ENCODE data around the gene ARHGAP45. TPM values are rescaled to one million over a fixed set of nuclear protein-coding genes. Genes with fewer than 3 reads are reported as not detected.
A peak's percentile ranks its signal among the peaks of the same experiment; 100 is the strongest.

ARHGAP45 gene
- total RNA-seq, 2 donors from 2014 or later: 603 to 646 TPM

DNA sequence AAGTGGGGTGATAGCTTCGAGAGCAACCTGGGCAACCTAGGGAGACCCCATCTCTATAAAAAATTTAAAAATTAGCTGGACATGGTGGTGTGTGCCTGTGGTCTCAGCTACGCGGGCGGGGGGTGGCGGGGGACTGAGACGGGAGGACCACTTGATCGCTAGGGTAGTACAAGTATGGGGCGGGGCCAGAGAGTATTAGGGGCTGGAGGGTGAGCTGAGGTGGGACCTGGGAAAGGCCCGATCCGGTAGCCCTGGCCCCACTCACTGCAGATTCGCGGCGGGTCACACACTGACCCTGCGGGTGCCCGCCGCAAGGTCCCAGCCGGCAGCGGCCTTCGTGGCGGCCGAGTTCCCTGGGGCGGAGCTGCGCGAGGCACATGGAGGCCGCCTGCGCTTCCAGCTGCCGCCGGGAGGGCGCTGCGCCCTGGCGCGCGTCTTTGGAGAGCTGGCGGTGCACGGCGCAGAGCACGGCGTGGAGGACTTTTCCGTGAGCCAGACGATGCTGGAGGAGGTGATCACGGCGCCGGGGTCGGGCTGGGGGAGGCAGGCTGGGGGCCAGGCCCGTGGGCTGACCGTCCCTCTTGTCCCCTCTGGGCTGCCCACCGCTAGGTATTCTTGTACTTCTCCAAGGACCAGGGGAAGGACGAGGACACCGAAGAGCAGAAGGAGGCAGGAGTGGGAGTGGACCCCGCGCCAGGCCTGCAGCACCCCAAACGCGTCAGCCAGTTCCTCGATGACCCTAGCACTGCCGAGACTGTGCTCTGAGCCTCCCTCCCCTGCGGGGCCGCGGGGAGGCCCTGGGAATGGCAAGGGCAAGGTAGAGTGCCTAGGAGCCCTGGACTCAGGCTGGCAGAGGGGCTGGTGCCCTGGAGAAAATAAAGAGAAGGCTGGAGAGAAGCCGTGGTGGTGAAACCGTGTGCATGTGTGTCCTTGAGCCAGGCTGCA is 2.0 kb upstream of the ARHGAP45 start:
- peak; percentile 57 to 74 (median 60) for DNase-seq
- Mint-ChIP-seq H3K27ac (peak overlapping the region; percentile 97), H3K36me3 (ENCODE audit: low read depth) (peaks cover 10% of the 10 kb centered on the region), H3K4me3 (peak overlapping the region; percentile 94), H3K27me3 (no peaks in the 10 kb centered on the region), H3K4me1 (peaks cover 37% of the 10 kb centered on the region)
- peak; percentile 37 for ATAC-seq
- H3K9me3 ChIP-seq (ENCODE audit: control insufficient read depth, low read length, poor library complexity, severe bottlenecking): no peaks in the 10 kb centered on the region

- DNase-seq: peak in 1 of 3 donors; percentile 7
- H3K27ac Mint-ChIP-seq: peak overlapping the region; percentile 97
These were observed 1.3 kb upstream of the ARHGAP45 start for GRCh38 chr19:1065606-1066109.

GRCh38 chr19:1066251-1066747 is 668 bp upstream of the ARHGAP45 start:
- no peaks in the 10 kb centered on the region for H3K27me3 Mint-ChIP-seq
- peak overlapping the region; percentile 97 for H3K27ac Mint-ChIP-seq
- peak overlapping the region; percentile 94 for H3K4me3 Mint-ChIP-seq
- peaks cover 37% of the 10 kb centered on the region for H3K4me1 Mint-ChIP-seq
- DNase-seq: peak in 1 of 3 donors; percentile 7
- no peaks in the 10 kb centered on the region for H3K9me3 ChIP-seq (ENCODE audit: control insufficient read depth, low read length, poor library complexity, severe bottlenecking)
- ATAC-seq: no peak
- peaks cover 10% of the 10 kb centered on the region for H3K36me3 Mint-ChIP-seq (ENCODE audit: low read depth)

More at GRCh38 chr19:1065606-1066109, 1.3 kb upstream of the ARHGAP45 start:
- H3K27me3 Mint-ChIP-seq: no peaks in the 10 kb centered on the region
- peaks cover 37% of the 10 kb centered on the region for H3K4me1 Mint-ChIP-seq
- peak overlapping the region; percentile 94 for H3K4me3 Mint-ChIP-seq
- H3K9me3 ChIP-seq (ENCODE audit: control insufficient read depth, low read length, poor library complexity, severe bottlenecking): no peaks in the 10 kb centered on the region
- no peak for ATAC-seq
- H3K36me3 Mint-ChIP-seq (ENCODE audit: low read depth): peaks cover 10% of the 10 kb centered on the region

DNA sequence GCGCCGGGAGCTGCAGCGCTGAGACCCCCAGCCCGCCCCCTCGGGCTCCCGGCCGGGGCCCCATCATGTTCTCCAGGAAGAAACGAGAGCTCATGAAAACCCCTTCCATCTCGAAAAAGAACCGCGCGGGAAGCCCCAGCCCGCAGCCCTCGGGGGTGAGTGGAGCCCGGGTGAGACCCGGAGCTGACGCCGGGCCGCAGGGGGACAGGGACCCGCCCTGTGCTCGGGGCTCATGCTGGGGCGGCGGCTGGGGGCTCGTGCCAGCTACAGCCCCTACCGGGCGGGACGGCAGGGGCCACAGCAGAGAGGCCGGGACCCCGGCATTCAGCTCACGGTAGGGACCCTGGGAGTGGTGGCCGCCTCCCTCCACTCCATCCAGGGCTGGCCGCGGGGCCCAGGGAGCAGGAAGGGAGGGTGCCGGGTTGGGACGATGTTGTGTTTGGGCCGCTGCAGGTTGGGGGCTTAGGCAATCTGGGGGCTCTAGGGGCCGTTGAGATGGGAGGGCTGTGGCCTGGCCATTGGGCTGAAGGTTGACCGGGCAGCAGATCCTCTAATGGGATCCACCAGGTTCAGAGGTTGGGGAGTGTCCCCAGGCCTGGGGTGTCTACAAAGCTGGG is 482 bp downstream of the ARHGAP45 start:
- Mint-ChIP-seq H3K27ac (peak overlapping the region; percentile 97), H3K4me3 (peak overlapping the region; percentile 94), H3K36me3 (ENCODE audit: low read depth) (peaks cover 14% of the 10 kb centered on the region), H3K4me1 (peaks cover 42% of the 10 kb centered on the region), H3K27me3 (no peaks in the 10 kb centered on the region)
- H3K9me3 ChIP-seq (ENCODE audit: control insufficient read depth, low read length, poor library complexity, severe bottlenecking): no peaks in the 10 kb centered on the region
- ATAC-seq: peak; percentile 71
- peak; percentile 69 to 77 (median 76) for DNase-seq

- no peaks in the 10 kb centered on the region for H3K9me3 ChIP-seq (ENCODE audit: control insufficient read depth, low read length, poor library complexity, severe bottlenecking)
- DNase-seq (peak; percentile 37 to 59 (median 43)), ATAC-seq (peak; percentile 14)
- no peaks in the 10 kb centered on the region for H3K27me3 Mint-ChIP-seq
- peaks cover 17% of the 10 kb centered on the region for H3K36me3 Mint-ChIP-seq (ENCODE audit: low read depth)
- peaks cover 45% of the 10 kb centered on the region for H3K4me1 Mint-ChIP-seq
- peak overlapping the region; percentile 97 for H3K27ac Mint-ChIP-seq
- H3K4me3 Mint-ChIP-seq: peak overlapping the region; percentile 94
These were observed 1.3 kb downstream of the ARHGAP45 start for GRCh38 chr19:1068009-1069001.

DNA sequence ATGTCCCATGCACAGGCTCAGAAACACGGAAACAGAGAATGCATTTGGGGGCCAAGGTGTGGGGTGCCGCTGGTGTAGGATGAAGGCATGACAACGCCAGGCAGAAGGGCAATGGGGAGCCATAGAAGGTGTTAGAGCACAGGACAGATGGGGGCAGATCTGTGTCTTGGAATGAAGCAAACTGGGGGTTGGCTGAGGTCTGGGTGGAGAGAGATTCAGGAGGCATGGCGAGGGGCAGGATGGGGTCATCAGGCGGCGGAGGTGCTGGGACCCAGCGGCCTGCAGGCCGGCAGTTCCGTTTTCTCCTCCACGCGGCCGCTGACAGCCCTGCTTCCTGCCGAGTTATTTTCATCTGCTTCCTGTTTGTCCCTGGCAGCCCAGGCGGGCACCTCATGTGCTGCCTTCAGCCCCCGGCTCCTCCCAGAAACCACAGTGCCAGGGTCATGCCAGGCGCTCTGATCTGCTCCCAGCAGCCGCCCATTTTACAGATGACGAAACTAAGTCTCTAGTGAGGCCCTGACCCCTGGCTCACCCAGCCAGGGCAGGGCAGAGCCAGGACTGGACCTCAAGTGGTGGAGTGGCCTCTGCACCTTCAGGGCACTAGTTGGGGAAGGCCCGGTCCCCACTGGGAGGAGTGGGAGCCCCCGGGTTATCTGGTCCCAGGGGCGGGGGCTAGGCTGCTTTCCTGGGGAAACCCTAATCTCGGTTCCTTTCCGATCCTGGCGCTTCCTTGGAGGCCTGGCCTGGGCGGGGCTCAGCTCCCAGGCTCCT is 2.2 kb downstream of the ARHGAP45 start:
- Mint-ChIP-seq H3K4me3 (peak overlapping the region; percentile 94), H3K27me3 (no peaks in the 10 kb centered on the region), H3K36me3 (ENCODE audit: low read depth) (peaks cover 17% of the 10 kb centered on the region), H3K27ac (peak overlapping the region; percentile 97), H3K4me1 (peaks cover 44% of the 10 kb centered on the region)
- ATAC-seq: peak; percentile 40
- no peaks in the 10 kb centered on the region for H3K9me3 ChIP-seq (ENCODE audit: control insufficient read depth, low read length, poor library complexity, severe bottlenecking)
- peak; percentile 49 to 67 (median 52) for DNase-seq

DNA sequence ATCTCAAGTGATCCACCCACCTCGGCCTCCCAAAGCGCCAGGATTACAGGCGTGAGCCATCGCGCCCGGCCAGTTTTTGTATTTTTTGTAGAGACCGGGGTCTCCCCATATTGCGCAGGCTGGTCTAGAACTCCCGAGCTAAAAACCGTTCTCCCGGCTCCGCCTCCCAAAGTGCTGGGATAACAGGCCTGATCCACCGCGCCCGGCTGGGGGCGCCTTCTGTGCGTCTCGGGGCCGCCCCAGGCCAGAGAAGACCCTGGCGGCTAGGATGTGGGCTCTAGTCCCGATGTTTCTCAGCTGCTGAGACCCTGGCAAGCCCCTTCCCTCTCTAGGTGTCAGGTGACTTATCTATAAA is 3.6 kb downstream of the ARHGAP45 start:
- no peaks in the 10 kb centered on the region for H3K9me3 ChIP-seq (ENCODE audit: control insufficient read depth, low read length, poor library complexity, severe bottlenecking)
- peaks cover 37% of the 10 kb centered on the region for H3K4me1 Mint-ChIP-seq
- H3K27ac Mint-ChIP-seq: peak overlapping the region; percentile 97
- no peak for DNase-seq
- no peaks in the 10 kb centered on the region for H3K27me3 Mint-ChIP-seq
- ATAC-seq: no peak
- peak overlapping the region; percentile 94 for H3K4me3 Mint-ChIP-seq
- peaks cover 17% of the 10 kb centered on the region for H3K36me3 Mint-ChIP-seq (ENCODE audit: low read depth)

DNA sequence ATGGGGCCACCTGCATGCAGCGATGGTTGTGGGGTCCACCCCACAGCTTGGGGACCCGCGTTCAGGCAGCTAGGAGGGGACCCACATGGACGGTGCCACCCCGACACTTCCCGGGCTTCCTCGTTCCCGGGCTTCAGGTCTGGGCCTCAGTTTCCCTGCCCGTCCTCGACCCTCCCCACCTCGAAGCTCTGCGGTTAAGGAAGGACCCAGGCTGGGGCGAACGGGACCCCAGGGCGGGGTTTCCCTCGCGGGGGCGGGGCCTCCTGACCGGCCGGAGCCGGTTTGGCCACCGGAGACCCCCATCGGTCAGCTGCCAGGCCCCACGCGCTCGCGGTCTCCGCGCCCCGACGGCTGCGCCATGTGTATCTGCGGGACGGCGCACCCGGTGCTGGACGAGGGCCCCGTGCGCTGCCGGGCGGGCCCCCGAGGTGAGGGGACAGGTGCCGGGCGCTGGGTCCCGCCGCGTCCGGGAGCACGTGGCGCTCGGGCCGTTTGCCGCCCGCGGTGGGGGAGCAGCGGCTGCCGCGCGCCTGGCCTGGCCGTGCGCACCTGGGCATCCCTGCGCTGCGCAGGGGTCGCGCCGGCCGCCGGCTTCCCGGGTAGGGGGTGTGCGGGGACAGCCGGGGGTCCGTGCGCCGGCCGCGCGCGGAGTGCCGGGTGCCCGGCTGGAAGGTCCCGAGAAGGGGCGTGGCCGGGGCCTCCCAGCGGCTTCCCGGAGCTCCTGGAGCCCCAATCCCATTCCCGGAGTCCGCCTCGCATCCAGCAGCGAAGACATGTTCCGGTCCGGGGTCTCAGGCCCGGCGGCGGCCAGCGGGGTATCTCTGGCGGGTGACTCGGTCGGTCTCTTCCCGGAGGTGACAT is 4.2 kb downstream of the ARHGAP45 start:
- ATAC-seq: no peak
- H3K4me3 Mint-ChIP-seq: peak overlapping the region; percentile 94
- no peaks in the 10 kb centered on the region for H3K9me3 ChIP-seq (ENCODE audit: control insufficient read depth, low read length, poor library complexity, severe bottlenecking)
- no peak for DNase-seq
- H3K36me3 Mint-ChIP-seq (ENCODE audit: low read depth): peaks cover 17% of the 10 kb centered on the region
- H3K27ac Mint-ChIP-seq: peak overlapping the region; percentile 96
- peaks cover 39% of the 10 kb centered on the region for H3K4me1 Mint-ChIP-seq
- no peaks in the 10 kb centered on the region for H3K27me3 Mint-ChIP-seq

GRCh38 chr19:1072371-1073015 is 5.5 kb downstream of the ARHGAP45 start:
- Mint-ChIP-seq H3K36me3 (ENCODE audit: low read depth) (peaks cover 17% of the 10 kb centered on the region), H3K4me1 (peaks cover 45% of the 10 kb centered on the region), H3K4me3 (peak overlapping the region; percentile 87), H3K27me3 (no peaks in the 10 kb centered on the region), H3K27ac (peak overlapping the region; percentile 96)
- no peaks in the 10 kb centered on the region for H3K9me3 ChIP-seq (ENCODE audit: control insufficient read depth, low read length, poor library complexity, severe bottlenecking)
- ATAC-seq: no peak
- no peak for DNase-seq

DNA sequence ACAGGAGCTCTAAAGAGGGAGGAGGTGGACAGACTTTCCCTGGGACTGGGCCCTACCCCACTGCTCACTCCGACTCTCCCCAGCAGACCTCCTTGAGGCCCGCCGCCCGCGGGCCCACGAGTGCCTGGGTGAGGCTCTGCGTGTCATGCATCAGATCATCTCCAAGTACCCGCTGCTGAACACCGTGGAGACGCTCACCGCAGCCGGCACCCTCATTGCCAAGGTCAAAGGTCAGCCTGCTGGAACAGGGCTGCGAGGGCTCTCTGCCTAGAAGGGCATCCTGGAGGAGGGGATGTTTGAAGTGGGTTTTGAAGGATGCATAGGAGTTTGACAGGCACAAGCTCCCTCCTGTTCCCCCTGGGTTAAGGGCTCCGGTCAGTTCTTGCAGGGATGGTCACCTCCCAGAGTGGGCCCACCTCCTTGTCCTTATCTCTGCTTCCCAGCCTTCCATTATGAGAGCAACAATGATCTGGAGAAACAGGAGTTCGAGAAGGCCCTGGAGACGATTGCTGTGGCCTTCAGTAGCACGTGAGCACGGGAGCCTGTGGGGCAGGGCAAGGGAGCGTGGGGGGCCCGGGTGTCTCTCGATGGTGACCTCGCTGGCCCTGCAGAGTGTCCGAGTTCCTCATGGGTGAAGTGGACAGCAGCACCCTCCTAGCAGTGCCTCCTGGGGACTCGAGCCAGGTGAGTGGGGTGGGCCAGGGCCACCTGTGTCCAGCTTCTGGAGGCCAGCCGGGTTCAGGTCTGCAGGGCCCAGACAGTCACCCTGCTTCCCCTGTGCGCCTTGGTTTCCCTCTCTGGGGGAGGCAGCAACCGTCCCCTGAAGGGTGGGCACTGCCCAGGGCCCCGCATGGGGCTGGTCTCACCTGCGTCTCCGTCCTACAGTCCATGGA is 6.3 kb downstream of the ARHGAP45 start:
- ATAC-seq (no peak), DNase-seq (peak in 1 of 3 donors; percentile 13)
- peak overlapping the region; percentile 96 for H3K27ac Mint-ChIP-seq
- H3K4me3 Mint-ChIP-seq: peak overlapping the region; percentile 79
- peaks cover 19% of the 10 kb centered on the region for H3K36me3 Mint-ChIP-seq (ENCODE audit: low read depth)
- no peaks in the 10 kb centered on the region for H3K9me3 ChIP-seq (ENCODE audit: control insufficient read depth, low read length, poor library complexity, severe bottlenecking)
- H3K27me3 Mint-ChIP-seq: no peaks in the 10 kb centered on the region
- peaks cover 48% of the 10 kb centered on the region for H3K4me1 Mint-ChIP-seq

Measured in T-helper 17 cell (primary cell).